Measurements from ENCODE around the gene PDZK1. TPM values are rescaled to one million over a fixed set of nuclear protein-coding genes. Genes with fewer than 3 reads are reported as not detected.
"Not testable (repeated sequence)": the region's sequence is repeated elsewhere in the genome, so short reads cannot be mapped to it uniquely, and the experiment has no call there.

The PDZK1 gene
- total and polyA plus RNA-seq, 7 donors: 0.51 to 9.7 (median 9.0) TPM; not detected in 4

DNA sequence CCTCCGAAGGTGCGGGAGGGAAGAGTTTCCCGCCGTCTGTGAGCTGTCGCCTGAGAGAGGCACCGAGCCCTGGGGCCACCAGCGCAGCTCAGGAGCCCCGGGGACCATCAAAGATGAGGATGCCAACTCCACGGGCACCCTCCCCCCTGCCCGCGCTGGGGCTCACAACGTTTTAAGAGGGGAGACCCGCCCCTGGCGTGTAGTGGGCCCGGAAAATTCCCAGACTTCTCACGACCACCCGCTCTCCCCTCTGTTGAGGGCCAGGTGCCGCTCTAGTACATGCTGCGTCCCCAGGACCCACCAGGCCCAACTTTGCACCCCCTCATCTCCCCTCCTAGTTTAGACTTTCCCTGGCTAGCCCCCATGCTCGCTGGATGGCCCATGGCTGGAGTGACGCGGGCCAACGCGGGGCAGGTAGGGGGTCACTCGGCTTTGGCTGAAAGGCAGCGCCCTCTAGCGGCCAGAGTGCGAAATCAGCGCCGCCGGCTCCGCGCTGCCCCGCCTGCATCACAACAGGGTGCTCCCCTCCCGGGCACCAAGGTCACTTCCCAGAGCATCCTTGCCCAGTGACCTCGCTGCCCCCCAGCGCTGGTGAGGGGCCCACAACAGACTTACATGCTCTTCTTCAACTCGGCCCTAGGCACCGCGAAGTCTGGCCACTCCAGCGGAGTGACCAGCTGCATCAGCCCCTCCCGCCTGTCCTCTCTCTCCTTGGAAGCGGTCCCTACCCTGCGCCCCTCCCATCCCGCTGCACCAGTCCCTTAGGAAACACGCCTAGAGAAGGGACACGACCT lies 13.9 kb upstream of the PDZK1 start:
- no peaks in the 10 kb centered on the region for H3K27me3 ChIP-seq
- WGBS, 2 donors: 11 to 16% methylated on average over 47 of the region's 47 CpGs
- TF ChIP-seq EP300 (IDR thresholded peaks at IDR 0.05): no peak
- TF ChIP-seq, protein P1, sequence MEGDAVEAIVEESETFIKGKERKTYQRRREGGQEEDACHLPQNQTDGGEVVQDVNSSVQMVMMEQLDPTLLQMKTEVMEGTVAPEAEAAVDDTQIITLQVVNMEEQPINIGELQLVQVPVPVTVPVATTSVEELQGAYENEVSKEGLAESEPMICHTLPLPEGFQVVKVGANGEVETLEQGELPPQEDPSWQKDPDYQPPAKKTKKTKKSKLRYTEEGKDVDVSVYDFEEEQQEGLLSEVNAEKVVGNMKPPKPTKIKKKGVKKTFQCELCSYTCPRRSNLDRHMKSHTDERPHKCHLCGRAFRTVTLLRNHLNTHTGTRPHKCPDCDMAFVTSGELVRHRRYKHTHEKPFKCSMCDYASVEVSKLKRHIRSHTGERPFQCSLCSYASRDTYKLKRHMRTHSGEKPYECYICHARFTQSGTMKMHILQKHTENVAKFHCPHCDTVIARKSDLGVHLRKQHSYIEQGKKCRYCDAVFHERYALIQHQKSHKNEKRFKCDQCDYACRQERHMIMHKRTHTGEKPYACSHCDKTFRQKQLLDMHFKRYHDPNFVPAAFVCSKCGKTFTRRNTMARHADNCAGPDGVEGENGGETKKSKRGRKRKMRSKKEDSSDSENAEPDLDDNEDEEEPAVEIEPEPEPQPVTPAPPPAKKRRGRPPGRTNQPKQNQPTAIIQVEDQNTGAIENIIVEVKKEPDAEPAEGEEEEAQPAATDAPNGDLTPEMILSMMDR (IDR thresholded peaks at IDR 0.05): peak; percentile 75 to 92 (median 83)
- peak in 1 of 4 donors; percentile 25 for TF ChIP-seq POLR2AphosphoS5 (IDR thresholded peaks at IDR 0.05)
- peak; percentile 83 for DNase-seq
- intact Hi-C loops (cut with DNase I): no loop called here
- no peaks in the 10 kb centered on the region for H3K9me3 ChIP-seq
- H3K36me3 ChIP-seq: no peaks in the 10 kb centered on the region
- peaks cover 0 to 14% (median 11%) of the 10 kb centered on the region in 4 donors for H3K4me1 ChIP-seq
- H3K27ac ChIP-seq: peak overlapping the region in 1 of 4 donors; percentile 40
- peak overlapping the region; percentile 9 to 44 (median 32) for H3K4me3 ChIP-seq

GRCh38 chr1:145720556-145720877 lies 13.3 kb upstream of the PDZK1 start:
- peak overlapping the region in 1 of 4 donors; percentile 40 for H3K27ac ChIP-seq
- H3K9me3 ChIP-seq: no peaks in the 10 kb centered on the region
- no peak for TF ChIP-seq POLR2A (IDR thresholded peaks at IDR 0.05)
- TF ChIP-seq EP300 (IDR thresholded peaks at IDR 0.05): no peak
- no peak for TF ChIP-seq POLR2AphosphoS5 (IDR thresholded peaks at IDR 0.05)
- TF ChIP-seq, protein P1 (IDR thresholded peaks at IDR 0.05): no peak
- intact Hi-C loops (cut with DNase I): no loop called here
- peak overlapping the region in 3 of 4 donors; percentile 26 to 44 (median 39) for H3K4me3 ChIP-seq
- WGBS, 2 donors: 61 to 65% methylated on average over 5 of the region's 5 CpGs
- no peak for DNase-seq
- no peaks in the 10 kb centered on the region for H3K27me3 ChIP-seq
- H3K4me1 ChIP-seq: peaks cover 0 to 14% (median 11%) of the 10 kb centered on the region in 4 donors
- H3K36me3 ChIP-seq: no peaks in the 10 kb centered on the region

GRCh38 chr1:145719230-145720079 lies 12.3 kb upstream of the PDZK1 start, which contains the start of gene CD160:
TSS of gene CD160 (plus strand) at chr1:145719499. CDS start at chr1:145728328, 8,829 bp downstream.
- H3K36me3 ChIP-seq: no peaks in the 10 kb centered on the region
- peaks cover 0 to 14% (median 11%) of the 10 kb centered on the region in 4 donors for H3K4me1 ChIP-seq
- DNase-seq: no peak
- peak within 1 kb of the TSS in 1 of 4 donors; percentile 40 for H3K27ac ChIP-seq
- TF ChIP-seq POLR2A (IDR thresholded peaks at IDR 0.05) (no peak), POLR2AphosphoS5 (IDR thresholded peaks at IDR 0.05) (no peak)
- TF ChIP-seq, protein P1 (IDR thresholded peaks at IDR 0.05): no peak
- no peaks in the 10 kb centered on the region for H3K27me3 ChIP-seq
- intact Hi-C loops (cut with DNase I): no loop called here
- no peaks in the 10 kb centered on the region for H3K9me3 ChIP-seq
- H3K4me3 ChIP-seq: no peak within 1 kb of the TSS
- 86 to 89% methylated on average over 12 of the region's 12 CpGs for WGBS, 2 donors

DNA sequence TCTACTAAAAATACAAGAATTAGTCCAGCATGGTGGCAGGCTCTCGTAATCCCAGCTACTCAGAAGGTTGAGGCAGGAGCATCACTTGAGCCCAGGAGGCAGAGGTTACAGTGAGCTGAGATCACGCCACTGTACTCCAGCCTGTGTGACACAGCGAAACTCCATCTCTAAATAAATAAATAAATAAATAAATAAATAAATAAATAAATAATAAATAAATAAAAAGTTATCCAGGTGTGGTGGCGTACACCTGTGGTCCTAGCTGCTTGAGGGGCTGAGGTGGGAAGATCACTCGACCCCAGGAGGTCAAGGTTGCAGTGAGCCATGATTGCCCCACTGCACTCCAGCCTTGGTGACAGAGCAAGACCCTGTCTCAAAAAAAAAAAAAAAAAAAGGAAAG lies 11.3 kb upstream of the PDZK1 start:
- H3K4me3 ChIP-seq; DNase-seq; H3K27me3 ChIP-seq; H3K9me3 ChIP-seq; intact Hi-C loops (cut with DNase I); H3K27ac ChIP-seq; H3K36me3 ChIP-seq: not testable (repeated sequence)
- H3K4me1 ChIP-seq: peaks cover 0 to 14% (median 11%) of the 10 kb centered on the region in 4 donors
- 97% methylated on average over 5 of the region's 5 CpGs for WGBS, 2 donors

- DNase-seq: no peak
- 18 to 70% methylated on average over 1 of the region's 1 CpG for WGBS, 2 donors
- Histone ChIP-seq H3K36me3 (no peaks in the 10 kb centered on the region), H3K9me3 (no peaks in the 10 kb centered on the region), H3K27me3 (no peaks in the 10 kb centered on the region), H3K27ac (no peak overlapping the region), H3K4me1 (peaks cover 0 to 14% (median 11%) of the 10 kb centered on the region in 4 donors), H3K4me3 (no peak overlapping the region)
- intact Hi-C loops (cut with DNase I): no loop called here
- TF ChIP-seq POLR2AphosphoS5 (IDR thresholded peaks at IDR 0.05) (no peak), POLR2A (IDR thresholded peaks at IDR 0.05) (no peak), EP300 (IDR thresholded peaks at IDR 0.05) (no peak)
- TF ChIP-seq, protein P1 (IDR thresholded peaks at IDR 0.05): no peak
Observed at GRCh38 chr1:145717833-145718232, 10.7 kb upstream of the PDZK1 start.
